ENCODE measurements around the gene HBP1. TPM values are rescaled to one million over a fixed set of nuclear protein-coding genes. Genes with fewer than 3 reads are reported as not detected.
"Not testable (repeated sequence)": the region's sequence is repeated elsewhere in the genome, so short reads cannot be mapped to it uniquely, and the experiment has no call there.

HBP1 gene
- total RNA-seq, 1 donor from 2014 or later, result 152 TPM

GRCh38 chr7:107224374-107225223, 55.8 kb downstream of the HBP1 start:
- no peak for DNase-seq (ENCODE audit: low read depth in 2 of 2)

GRCh38 chr7:107228291-107228690, 59.5 kb downstream of the HBP1 start:
- DNase-seq (ENCODE audit: low read depth in 2 of 2), result no peak

- DNase-seq (ENCODE audit: low read depth in 2 of 2), result peak in 1 of 2 donors; percentile 15
Observed at GRCh38 chr7:107230334-107230733, 61.5 kb downstream of the HBP1 start.

GRCh38 chr7:107232568-107233090, 63.8 kb downstream of the HBP1 start:
- no peak for DNase-seq (ENCODE audit: low read depth in 2 of 2)

- no peak for DNase-seq (ENCODE audit: low read depth in 2 of 2)
Observed at GRCh38 chr7:107233174-107233573, 64.4 kb downstream of the HBP1 start.

- DNase-seq (ENCODE audit: low read depth in 2 of 2), result no peak
Observed at GRCh38 chr7:107233981-107234380, 65.2 kb downstream of the HBP1 start.

GRCh38 chr7:107234436-107234835, 65.6 kb downstream of the HBP1 start:
- DNase-seq (ENCODE audit: low read depth in 2 of 2), result peak in 1 of 2 donors; percentile 8

- DNase-seq (ENCODE audit: low read depth in 2 of 2), result no peak
Observed at GRCh38 chr7:107236862-107237261, 68.1 kb downstream of the HBP1 start.

- DNase-seq (ENCODE audit: low read depth in 2 of 2), result no peak
Observed at GRCh38 chr7:107237451-107237850, 68.6 kb downstream of the HBP1 start.

- no peak for DNase-seq (ENCODE audit: low read depth in 2 of 2)
Observed at GRCh38 chr7:107242267-107242666, 73.5 kb downstream of the HBP1 start.

GRCh38 chr7:107244613-107245012, 75.8 kb downstream of the HBP1 start:
- no peak for DNase-seq (ENCODE audit: low read depth in 2 of 2)

- DNase-seq (ENCODE audit: low read depth in 2 of 2), result not testable (repeated sequence)
Observed at GRCh38 chr7:107246836-107247235, 78.0 kb downstream of the HBP1 start.

- no peak for DNase-seq (ENCODE audit: low read depth in 2 of 2)
Observed at GRCh38 chr7:107248551-107249316, 79.9 kb downstream of the HBP1 start.

GRCh38 chr7:107251963-107252362, 83.2 kb downstream of the HBP1 start:
- no peak for DNase-seq (ENCODE audit: low read depth in 2 of 2)

Other genes starting within 250 kb of the HBP1 start
- 12.0 and 19.9 TPM in 2 replicates for gene PRKAR2B, start 124.3 kb upstream of the HBP1 start, total RNA-seq